ENCODE measurements around the gene FASN.

Gene FASN

DNA sequence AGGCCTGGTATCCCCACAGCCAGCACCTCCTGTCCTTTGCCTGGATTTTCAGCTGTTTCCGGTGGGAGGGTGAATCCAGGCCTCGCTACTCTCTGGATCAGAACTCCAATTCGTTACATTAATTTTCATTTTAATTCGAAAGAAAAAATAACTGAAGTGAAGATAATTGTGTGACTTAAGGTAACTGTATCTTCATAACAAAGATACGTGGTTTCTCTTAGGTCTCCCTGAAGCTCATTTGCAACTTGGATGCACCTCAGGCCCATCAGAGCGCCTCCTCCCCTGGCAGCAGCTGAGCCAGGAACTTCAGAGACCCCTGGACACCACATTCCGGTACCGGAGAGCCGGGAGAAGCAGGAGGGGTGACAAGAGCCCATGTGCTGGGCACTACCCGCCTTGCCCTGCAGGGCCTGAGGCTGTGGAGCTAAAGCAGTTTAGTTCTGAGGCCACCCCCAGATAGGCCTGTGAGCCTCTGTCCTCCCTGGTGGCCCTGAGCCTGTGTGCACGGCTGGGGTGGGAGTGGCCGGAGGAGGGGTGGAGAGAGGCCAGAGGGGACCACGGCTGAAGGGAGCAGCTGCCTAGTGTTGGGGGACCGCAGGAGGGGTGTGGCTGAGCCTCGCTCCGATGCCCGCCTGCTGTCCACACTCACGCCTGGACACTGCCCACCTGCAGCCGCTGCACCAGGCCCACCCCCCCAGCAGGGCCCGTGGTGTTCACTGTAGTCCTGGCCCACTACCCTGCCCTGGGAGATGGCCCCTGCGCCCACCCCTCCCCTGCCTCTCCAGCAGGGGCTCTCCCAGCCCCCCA lies 21.0 kb downstream of the FASN start:
- no peak for DNase-seq (ENCODE audit: low read depth in 2 of 2)

DNA sequence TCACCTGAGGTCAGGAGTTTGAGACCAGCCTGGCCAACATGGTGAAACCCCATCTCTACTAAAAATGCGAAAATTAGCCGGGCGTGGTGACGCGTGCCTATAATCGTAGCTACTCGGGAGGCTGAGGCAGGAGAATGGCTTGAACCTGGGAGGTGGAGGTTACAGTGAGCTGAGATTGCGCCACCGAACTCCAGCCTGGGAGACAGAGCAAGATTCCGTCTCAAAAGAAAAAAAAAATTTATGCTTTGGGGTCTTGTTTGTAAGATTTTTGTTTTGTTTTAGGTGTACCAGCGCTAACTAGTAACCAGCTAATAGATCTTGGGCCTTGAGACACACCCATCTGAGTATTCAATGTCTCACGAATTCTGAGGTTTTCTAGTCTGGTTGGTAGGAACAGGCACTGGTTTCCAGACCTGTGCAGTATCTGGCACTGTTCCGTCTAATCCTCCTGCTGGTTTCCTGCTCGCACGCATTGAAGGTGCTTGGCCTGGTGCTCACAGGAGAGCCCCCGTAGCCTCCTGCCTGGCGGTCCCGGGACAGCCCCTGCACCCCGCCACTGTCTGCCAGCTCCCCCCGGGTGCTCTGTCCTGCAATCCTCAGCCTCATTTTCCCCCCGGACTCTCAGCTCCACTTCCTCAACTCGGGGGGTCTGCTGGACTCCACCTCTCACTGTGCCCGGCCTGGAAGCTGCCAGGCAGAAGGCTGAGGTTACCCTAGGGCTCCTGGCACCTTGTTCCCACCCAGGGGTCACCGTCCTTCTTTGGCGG lies 21.8 kb downstream of the FASN start:
- no peak for DNase-seq (ENCODE audit: low read depth in 2 of 2)

DNA sequence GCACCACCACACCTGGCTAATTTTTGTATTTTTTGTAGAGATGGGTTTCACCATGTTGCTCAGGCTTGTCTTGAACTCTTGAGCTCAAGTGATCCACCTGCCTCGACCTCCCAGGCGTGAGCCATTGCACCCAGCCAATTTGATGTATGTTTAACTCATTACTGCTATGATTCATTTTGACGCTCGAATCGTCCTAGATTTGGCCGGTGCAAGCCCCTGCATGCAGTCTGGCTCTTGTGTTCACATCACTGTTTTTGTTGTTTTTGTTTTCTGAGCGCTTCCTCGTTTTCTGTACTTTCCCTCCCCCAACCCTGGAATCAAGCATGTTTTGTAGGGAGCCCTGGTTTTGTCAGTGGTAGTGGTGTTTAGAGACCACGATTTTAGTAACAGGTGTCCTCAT lies 24.6 kb downstream of the FASN start:
- no peak for DNase-seq (ENCODE audit: low read depth in 2 of 2)

DNA sequence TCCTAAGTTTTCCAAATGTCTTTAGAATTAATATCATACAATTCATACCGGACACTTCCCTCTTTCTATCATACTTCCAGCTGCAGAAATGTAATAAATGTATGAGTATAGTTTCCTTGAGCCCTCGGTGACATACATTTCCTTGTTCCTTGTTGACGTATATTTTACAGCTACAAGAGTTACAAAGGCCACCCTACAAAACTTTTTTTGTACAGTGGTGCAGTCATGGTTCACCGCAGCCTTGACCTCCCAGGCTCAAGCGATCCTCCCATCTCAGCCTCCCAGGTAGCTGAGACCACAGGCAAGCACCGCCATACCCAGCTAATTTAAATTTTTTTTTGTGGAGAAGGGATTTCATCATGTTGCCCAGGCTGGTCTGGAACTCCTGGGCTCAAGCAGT lies 25.2 kb downstream of the FASN start:
- no peak for DNase-seq (ENCODE audit: low read depth in 2 of 2)

DNA sequence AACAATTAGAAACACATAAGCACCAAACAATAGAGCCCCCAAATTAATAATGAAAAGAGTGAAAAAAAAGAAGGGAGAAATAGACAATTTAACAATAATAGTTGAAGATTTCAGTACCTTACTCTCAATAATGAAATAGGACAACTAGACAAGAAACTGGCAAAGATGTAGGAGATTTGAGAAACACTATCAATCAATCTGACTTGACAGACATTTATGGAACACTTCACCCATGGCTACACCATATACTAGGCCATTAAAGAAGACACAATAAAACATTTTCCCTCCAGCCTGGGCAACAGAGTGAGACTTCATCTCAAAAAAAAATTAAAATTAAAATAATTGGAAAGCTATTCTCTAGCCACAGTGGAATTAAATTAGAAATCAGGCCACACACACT lies 27.4 kb downstream of the FASN start:
- DNase-seq (ENCODE audit: low read depth in 2 of 2) = no peak

DNA sequence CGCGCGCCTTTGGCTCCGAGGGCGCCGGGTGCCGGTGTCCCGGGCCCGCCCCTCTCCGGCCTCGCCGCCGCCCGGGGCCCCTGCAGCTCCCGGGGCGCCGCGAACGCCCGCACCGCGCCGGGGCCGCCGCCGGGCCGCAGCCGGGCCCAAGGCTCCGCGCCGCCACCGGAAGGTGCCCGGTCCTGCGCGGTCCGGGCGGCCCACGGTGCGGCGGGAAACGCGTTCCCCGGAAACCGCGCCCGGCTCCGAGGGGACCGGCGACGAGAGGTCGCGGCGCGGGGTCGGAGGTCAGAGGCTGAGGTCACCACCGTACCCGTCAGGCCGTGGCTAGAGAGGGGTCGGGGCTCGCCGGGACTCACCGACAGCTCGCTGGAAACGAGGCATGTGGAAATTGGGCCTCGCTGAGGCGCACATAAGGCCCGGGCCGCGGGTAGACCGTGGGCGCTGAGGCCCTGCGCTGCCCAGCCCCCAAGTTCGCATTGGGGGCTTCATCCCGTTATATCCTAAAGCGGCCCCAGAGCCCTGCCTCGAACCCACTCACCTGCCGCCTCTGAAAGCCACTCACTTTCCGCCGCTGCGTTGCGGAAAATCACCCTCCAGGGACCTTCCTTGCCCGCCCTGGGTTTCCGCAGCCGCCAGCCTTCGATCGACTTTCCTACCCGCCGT lies 32.3 kb downstream of the FASN start, which contains the start of gene DUS1L:
DUS1L (minus strand) TSS at position 167 of the 666 bp plus-strand sequence. CDS start 745 bp downstream, outside the sequence.
- DNase-seq (ENCODE audit: low read depth in 2 of 2) = peak; percentile 41 to 61

DNA sequence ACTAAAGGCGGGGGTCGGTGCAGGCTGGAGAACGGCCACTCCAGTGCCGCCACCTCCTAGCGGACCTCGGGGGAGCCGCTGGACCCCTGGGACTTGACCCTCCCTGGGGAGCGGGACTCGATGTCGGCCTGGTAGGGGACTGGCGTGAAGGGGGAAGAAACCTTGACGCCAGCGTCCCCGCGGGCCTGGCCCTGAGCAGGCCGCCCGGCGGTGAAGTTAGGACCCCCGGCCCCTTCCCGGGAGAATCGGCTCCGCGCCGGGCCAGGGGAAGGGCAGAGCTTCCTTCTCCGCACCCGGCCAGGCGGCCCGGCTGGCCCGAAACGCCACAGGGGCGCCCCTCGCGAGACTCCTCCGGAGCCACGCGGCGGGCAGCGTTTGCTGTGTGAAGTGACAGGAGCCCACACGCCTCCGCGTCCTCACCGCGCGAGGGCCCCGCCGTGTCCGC lies 32.8 kb downstream of the FASN start:
- no peak for DNase-seq (ENCODE audit: low read depth in 2 of 2)

DNA sequence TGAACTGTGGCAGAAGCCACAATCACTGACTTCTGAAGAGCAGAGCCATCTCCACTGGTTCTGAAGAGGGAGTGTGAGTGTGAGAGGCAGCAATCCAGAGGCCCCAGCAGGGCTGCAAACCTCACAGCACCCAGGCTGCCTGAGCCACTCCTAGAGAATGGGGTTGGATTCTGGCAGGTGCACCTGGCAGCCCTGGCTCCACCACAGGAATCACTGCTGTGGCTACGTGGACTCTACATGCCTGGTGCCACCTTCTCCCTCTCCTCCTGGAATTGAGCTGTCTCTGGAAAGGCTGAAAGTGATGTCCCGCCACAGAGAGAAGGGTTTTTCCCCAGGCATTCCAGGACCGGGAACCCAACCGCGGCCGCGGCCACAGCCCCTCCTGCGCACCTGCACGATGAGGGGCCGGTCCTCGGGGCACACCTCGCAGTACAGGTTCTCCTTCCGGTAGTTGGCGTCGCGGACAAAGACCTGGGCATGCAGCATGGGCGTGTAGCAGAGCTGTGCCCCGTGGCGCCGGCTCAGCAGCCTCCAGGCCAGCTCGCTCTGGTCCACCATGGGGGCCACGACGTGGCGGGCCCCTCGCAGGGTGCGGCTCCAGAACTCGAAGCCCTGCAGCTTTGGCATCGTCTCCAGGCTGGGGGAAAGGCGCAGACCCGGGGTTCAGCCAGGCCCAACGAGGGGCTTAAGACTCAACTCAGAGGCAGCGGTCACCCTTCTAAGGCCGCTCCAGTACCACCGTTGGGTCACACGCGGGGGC lies 33.4 kb downstream of the FASN start:
- DNase-seq (ENCODE audit: low read depth in 2 of 2) = no peak

DNA sequence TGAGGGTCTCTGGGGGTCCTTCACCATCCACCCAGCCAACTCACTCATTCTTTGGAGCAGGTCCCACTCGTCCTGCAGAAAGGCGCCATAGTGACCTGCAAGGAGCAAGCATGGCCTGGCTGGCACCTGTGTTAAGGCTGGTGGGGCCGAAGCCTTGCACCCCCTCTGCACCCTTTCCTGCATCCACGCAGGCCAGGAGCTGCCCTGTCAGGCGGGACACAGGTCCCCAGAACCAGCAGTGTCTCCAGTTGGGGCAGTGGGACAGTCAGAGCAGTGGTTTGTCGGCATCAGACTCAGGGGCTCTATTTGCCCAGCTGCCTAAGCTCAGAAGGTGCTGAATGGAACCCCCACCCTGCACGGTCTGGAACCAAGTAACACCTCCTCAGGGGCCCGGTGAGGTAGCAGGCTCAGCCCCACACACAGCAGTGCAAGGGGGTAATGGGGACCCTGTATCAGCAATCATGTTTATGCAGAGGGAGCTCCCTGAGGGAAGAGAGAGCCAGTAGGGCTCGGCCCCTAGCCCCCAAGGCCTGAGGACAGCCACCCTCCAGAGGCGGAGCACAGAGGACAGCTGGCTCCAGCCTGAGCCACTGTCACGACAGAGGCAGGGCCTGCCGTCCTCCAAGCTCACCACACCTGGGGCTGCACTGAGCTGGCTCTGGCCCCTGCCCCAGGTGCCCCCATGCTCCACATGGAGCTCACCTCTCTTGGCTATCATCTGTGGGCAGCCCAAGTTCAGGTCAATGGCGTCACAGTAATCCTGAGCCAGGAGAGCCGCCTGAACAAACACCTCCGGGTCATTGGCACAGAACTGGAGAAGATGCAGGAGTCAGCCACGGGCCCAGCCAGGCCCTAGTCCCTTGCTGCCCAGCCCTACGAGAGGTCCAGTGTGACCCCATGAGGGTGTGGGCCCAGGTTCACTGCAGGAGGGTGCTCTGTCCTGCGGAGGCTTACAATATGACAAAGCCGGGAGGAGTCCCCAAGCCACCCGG lies 34.3 kb downstream of the FASN start:
- no peak for DNase-seq (ENCODE audit: low read depth in 2 of 2)

DNA sequence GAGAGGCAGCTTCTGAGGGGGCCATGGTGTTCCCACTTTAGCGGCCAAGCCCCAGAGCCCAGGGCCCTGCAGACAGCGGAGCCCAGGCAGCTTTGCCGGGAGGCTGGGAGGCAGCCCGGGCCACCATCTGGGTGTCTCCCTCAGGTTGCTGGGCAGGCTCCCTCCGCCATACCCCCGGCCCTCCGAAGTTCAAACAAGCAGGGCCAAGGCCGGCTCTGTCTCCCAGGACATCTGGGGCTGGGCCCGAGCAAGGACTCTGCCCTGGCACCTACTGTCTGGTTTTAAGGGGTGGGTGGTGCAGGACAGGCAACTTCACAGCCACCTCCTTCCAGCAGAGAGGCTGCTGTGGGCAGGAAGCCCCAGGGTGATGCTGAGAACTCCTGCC lies 35.1 kb downstream of the FASN start:
- no peak for DNase-seq (ENCODE audit: low read depth in 2 of 2)

DNA sequence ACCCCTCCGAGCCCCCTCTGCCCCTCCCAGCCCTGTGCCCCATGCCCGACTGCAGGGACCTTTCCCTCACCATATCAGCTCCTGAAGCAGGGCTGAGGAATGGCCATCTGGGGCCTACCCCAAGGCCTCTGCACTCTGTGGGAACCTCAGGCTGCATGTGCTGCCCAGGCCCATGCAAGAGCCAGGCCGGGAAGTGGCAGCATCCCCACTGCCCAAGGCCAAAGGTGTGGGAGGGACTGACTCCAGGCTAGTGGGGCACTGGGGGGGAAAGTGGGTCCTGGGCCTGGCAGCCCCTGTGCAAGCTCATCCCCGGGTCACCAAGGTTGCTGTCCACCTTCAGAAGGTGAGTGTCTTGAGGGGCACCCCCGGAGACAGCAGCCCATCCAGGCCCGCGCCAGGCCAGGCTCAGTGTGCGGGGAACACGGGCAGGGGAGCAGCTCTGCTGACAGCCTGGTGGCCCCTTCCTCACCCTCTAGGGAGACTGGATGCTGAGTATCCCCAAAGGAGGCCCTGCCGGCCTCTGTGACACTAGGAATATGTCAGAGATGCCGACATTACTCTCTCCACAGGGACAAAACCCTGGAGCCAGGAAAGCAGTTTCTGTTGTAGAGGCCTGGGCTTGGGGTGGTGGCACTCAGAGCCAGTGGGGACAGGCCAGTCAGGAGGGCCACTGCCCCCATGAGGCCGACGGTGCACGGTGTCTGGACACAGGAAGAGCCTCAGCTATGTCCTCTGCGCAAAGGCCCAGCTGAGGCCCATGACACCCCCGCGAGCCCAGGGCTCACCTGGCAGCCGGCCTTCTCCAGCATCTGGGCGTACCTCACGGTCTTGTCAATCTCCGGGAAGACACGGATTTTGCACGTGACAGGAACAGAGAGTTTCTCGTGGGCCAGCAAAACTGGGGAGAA lies 35.7 kb downstream of the FASN start:
- DNase-seq (ENCODE audit: low read depth in 2 of 2) = no peak

DNA sequence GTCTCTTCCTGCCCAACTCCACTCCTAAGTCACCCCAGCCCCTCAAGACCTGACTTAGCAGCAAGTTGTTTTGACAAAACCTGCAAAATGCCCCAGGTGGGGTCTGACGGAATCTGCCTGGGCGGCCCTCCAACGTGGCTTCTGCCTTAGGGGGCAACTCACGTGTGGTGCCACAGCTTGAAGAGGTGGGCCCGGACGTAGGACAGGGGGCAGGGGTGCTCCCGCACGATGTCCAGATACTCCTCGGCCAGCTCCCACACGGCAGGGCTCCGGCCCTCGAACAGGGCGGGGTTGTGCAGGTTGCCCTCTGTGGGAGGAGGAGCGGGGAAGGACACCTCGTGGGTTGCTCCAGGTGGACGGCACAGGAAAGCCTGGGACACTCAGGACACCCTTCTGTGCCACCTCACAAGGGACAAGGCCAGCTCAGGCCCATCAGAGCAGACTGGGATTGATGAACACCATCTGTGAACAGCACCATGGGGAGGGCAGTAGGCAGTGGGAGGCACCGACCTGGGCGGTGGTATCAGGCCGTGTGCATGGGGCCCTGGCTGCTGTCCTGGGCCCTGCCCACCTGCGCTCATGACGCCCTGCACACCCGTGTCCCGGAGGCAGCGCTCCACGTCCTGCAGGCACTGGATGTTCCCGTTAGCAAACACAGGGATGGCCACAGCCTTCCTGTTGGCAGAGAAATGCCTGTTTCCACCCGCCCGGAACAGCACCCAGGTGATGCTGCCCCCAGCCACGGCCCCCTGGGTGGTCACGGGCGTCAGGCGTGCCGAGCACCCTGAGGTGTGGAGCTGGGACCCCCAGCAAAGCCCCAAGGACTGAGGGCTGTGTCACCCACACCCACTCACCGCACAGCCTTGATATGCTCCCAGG lies 36.8 kb downstream of the FASN start:
- no peak for DNase-seq (ENCODE audit: low read depth in 2 of 2)

DNA sequence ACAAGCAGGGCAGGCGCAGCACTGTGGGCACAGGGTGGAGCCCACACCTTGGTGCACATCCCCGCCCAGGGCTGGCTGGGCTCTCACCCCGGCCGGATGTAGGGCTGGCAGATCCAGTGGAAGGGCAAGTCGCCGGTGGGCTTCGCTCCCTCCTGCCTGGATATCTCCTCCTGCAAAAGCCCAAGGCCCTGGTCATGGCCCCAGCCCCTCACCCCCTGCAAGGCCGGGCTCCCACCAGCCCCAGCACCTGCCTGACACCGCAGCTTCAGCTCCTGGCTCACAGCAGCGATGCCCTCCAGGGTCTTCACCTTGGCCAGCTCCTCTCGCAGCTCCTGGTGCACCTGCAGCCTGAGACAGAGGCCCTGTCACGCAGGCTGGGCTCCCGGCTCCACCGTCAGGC lies 37.4 kb downstream of the FASN start:
- DNase-seq (ENCODE audit: low read depth in 2 of 2) = no peak

DNA sequence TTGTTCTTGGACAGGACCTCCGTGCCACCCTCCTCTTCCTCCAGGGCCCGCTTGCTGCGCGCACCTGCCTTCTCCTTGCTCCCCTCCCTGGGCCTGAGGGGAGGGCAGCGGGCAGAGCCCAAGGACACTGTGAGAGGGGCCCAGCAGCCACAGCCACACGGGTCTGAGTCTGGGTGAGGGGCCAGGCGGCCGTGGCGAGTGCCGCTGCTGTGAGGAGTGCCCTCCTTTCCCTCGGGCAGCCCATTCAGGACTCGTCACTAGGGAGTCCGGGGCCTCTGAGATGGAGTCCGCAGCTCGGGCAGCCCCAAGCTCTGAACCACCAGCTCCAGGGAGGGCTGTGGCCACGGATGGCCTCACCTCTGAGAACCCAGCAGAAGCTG lies 38.0 kb downstream of the FASN start:
- no peak for DNase-seq (ENCODE audit: low read depth in 2 of 2)

DNA sequence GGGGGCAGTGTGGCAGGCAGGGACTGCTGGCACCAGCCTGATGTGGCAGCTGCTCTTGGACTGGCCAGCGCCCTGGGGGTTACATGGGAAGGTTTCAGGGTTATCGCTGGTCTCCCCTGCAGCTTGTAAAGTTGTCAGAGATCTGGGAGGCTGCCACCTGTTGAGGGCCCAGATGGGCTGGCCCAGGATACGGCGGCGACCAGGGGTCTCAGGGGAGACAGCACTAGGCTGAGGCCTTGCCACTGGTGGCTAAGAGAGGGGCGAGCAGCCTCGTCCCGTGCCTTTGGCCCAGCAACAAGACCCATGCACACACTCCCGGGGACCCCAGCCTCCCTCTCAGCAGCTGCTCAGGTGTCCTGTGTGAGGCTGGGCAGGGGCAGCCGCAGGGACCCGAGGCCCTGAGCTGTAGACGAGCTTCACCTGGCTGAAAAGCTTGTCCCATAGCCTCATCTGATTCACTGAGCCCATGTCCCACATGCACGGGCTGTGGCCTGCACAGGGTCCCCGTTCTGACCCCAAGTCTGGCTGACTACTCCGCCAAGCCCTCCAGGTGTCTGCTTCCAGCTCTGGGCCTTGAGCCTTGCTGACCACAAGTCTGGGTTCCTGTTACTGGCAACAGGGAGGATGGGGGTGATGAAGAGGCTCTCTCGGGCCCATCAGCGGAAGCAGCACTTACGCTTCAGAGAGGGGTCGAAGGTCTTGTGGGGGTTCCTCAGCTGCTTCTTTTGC lies 38.6 kb downstream of the FASN start:
- no peak for DNase-seq (ENCODE audit: low read depth in 2 of 2)

DNA sequence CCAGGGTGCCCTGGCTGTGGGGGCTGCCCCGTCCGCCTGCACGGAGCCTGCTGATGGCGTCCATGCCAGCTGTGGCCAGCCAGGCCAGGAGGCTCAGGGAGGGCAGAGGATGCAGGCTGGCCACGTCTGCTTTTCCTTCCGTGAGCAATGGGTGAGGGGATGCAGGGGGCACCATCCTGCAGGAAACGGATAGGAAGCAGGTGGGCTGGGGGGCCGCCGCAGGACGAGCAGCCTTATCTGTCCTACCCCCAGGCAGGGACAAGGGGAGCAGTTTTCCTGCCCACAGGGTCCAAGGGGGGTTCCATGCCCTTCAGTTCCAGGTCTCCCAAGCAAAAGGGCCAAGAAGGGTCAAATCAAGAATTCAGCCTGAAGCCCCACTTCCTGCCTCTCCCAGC lies 39.2 kb downstream of the FASN start:
- no peak for DNase-seq (ENCODE audit: low read depth in 2 of 2)

DNA sequence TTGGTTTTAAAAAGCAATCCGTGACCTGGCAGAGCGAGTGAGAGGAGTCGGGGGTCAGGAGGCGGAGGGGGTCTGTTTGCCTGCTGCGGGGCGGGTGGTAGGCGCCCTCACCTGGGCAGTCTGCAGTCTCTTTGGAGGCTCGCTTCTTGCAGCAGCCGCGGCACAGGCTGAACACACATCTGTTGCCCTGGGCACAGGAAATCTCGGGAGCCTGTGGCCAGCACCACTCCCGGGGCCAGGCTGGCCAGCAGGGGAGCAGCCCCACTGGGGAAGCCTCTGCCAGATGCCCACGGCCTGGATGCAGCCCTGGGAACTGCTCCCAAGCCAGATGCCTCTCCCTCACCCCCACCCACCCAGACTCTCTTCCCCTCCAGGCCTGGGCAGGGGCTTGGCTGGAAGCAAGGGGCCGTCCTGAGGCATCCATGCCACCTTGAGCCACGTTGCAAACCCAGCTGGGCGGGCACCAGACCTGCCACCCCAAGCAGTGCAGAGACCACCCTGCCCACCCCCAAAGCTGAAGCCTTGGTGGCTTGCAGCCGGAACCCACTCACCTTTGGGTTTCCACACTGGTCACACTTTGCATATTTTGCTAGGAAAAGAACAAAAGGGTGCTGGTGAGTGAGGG lies 39.7 kb downstream of the FASN start:
- no peak for DNase-seq (ENCODE audit: low read depth in 2 of 2)

Measured in stimulated activated CD4-positive, alpha-beta T cell treated with anti-CD3 and anti-CD28 coated beads, Interleukin-15, amount 100 ng/mL, for 48 hours (primary cell).